Esophagus muscularis mucosa (tissue), 4 donors: ENCODE results near the gene HVCN1. TPM values are rescaled to one million over a fixed set of nuclear protein-coding genes. Genes with fewer than 3 reads are reported as not detected.
"Not testable (repeated sequence)": the region's sequence is repeated elsewhere in the genome, so short reads cannot be mapped to it uniquely, and the experiment has no call there.

Experiments
- DNase-seq: peaks from one replicate; pipeline ENCODE4 v3.0.0-alpha.2; 2017; ENCODE audit errors: extremely low spot score
- H3K27ac ChIP-seq, 4 donors: fragments of 200-600 bp; sonication (generic); replicated peaks in 1 of 4; 1 replicate in 3 of 4; 2 replicates in 1 of 4; pipeline ENCODE4 v1.5.1; 2016 to 2019; ENCODE audit warnings: mild to moderate bottlenecking in 1 of 4
- H3K27me3 ChIP-seq, 4 donors: fragments of 200-600 bp; sonication (generic); one replicate each; pipeline versions ENCODE4 v1.5.1 to v1.6.0; 2016 to 2019
- H3K36me3 ChIP-seq, 4 donors: fragments of 200-600 bp; sonication (generic); one replicate each; pipeline ENCODE4 v1.5.1; 2016 to 2019
- H3K4me1 ChIP-seq, 4 donors: fragments of 200-600 bp; sonication (generic); one replicate each; pipeline ENCODE4 v1.5.1; 2016 to 2019
- H3K4me3 ChIP-seq, 4 donors: fragments of 200-600 bp; sonication (generic); 1 replicate in 2 of 4; 2 replicates in 2 of 4; pipeline ENCODE4 v1.5.1; 2016 to 2019; ENCODE audit warnings: mild to moderate bottlenecking in 4 of 4, moderate library complexity in 1 of 4
- H3K9me3 ChIP-seq, 4 donors: fragments of 200-600 bp; sonication (generic); 1 replicate in 3 of 4; 2 replicates in 1 of 4; pipeline ENCODE4 v1.5.1; 2016 to 2019
- EP300 ChIP-seq: sonication (generic); formaldehyde crosslinking; IDR thresholded peaks from one replicate; pipeline ENCODE4 v1.6.1; 2017; ENCODE audit warnings: antibody characterized with exemption
- POLR2A ChIP-seq: fragments of 450-650 bp; IDR thresholded peaks from one replicate; pipeline ENCODE4 v1.6.1; 2017; ENCODE audit warnings: antibody characterized with exemption, moderate library complexity, mild to moderate bottlenecking, low read depth
- POLR2AphosphoS5 ChIP-seq, 2 donors: sonication (generic); formaldehyde crosslinking; IDR thresholded peaks; one replicate each; pipeline ENCODE4 v1.6.1; 2017; ENCODE audit warnings: antibody characterized with exemption in 2 of 2
- WGBS: methylation state at CpG from one replicate; pipeline ENCODE4 v1.1.5; 2018; 5-methylcytosine and 5-hydroxymethylcytosine counted together
- intact Hi-C: fragments of 100-400 bp; cut with DNase I; formaldehyde crosslinking; loops from one replicate; pipeline ENCODE4 v1.15.1; 2023
- total RNA-seq, 4 donors: library from RNA; depleted of rRNA; stranded (reverse); fragments of >200 nt; gene quantifications; one replicate each; pipeline versions ENCODE4 v1.1.0 to v1.2.1, GENCODE V29; 2016
- TF ChIP-seq, protein P1 (sequence below), 3 experiments: fragments of 200-600 bp in 2 of 3; fragments of 450-650 bp in 1 of 3; sonication (generic) in 2 of 3; IDR thresholded peaks; one replicate each; pipeline ENCODE4 v1.5.1; 2017 to 2019; ENCODE audit warnings: antibody characterized with exemption in 3 of 3, mild to moderate bottlenecking in 2 of 3, moderate library complexity in 1 of 3

The HVCN1 gene
- total RNA-seq, 4 donors from 2014 or later: 5.4 to 8.9 (median 7.1) TPM

- WGBS: 87% methylated on average over 4 of the region's 4 CpGs
- no peak for TF ChIP-seq EP300
- TF ChIP-seq POLR2AphosphoS5 (IDR thresholded peaks at IDR 0.05): no peak
- TF ChIP-seq POLR2A: no peak
- TF ChIP-seq, protein P1, sequence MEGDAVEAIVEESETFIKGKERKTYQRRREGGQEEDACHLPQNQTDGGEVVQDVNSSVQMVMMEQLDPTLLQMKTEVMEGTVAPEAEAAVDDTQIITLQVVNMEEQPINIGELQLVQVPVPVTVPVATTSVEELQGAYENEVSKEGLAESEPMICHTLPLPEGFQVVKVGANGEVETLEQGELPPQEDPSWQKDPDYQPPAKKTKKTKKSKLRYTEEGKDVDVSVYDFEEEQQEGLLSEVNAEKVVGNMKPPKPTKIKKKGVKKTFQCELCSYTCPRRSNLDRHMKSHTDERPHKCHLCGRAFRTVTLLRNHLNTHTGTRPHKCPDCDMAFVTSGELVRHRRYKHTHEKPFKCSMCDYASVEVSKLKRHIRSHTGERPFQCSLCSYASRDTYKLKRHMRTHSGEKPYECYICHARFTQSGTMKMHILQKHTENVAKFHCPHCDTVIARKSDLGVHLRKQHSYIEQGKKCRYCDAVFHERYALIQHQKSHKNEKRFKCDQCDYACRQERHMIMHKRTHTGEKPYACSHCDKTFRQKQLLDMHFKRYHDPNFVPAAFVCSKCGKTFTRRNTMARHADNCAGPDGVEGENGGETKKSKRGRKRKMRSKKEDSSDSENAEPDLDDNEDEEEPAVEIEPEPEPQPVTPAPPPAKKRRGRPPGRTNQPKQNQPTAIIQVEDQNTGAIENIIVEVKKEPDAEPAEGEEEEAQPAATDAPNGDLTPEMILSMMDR (IDR thresholded peaks at IDR 0.05): no peak
- H3K4me3 ChIP-seq: no peak overlapping the region
- intact Hi-C loops: no loop called here
- H3K27me3 ChIP-seq: no peaks in the 10 kb centered on the region
- H3K9me3 ChIP-seq: no peaks in the 10 kb centered on the region
- no peak overlapping the region for H3K27ac ChIP-seq
- no peak for DNase-seq
- H3K36me3 ChIP-seq: peaks cover 49 to 98% (median 83%) of the 10 kb centered on the region in 4 donors
- peaks cover 0 to 8% (median 3%) of the 10 kb centered on the region in 4 donors for H3K4me1 ChIP-seq
These were observed 37.1 kb upstream of the HVCN1 start for GRCh38 chr12:110726028-110726427.

GRCh38 chr12:110725267-110725666, 36.4 kb upstream of the HVCN1 start:
- 83% methylated on average over 4 of the region's 4 CpGs for WGBS
- peaks cover 0 to 8% (median 3%) of the 10 kb centered on the region in 4 donors for H3K4me1 ChIP-seq
- intact Hi-C loops: no loop called here

DNA sequence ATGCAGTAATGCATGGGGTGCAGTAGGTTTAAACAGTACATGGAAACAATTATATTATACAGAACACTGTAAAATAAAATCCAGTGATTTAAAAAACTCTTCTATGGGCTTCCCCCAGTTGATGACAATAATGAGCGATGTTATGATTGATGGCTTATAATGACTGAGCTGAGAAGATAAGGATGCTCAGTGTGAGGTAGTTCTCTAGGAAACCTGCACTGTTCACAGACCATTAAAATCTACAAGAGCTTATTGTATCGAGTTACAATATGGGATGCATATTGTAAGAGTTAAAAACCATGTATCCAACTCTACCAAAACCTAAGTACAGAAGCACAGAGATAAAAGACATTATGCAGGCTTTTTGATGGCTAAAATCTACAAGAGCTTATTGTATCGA, 34.0 kb upstream of the HVCN1 start:
- H3K9me3 ChIP-seq, H3K4me3 ChIP-seq, H3K27ac ChIP-seq, H3K4me1 ChIP-seq, intact Hi-C loops, DNase-seq, H3K27me3 ChIP-seq: not testable (repeated sequence)
- WGBS: 96% methylated on average over 3 of the region's 3 CpGs
- H3K36me3 ChIP-seq: peaks cover 32 to 100% (median 88%) of the 10 kb centered on the region in 4 donors

More at GRCh38 chr12:110725267-110725666, 36.4 kb upstream of the HVCN1 start:
- DNase-seq: no peak
- no peak overlapping the region for H3K27ac ChIP-seq
- H3K36me3 ChIP-seq: peaks cover 50 to 98% (median 87%) of the 10 kb centered on the region in 4 donors
- H3K4me3 ChIP-seq: no peak overlapping the region
- no peaks in the 10 kb centered on the region for H3K9me3 ChIP-seq
- TF ChIP-seq, protein P1 (IDR thresholded peaks at IDR 0.05): no peak
- TF ChIP-seq POLR2AphosphoS5 (IDR thresholded peaks at IDR 0.05) (no peak), POLR2A (no peak), EP300 (no peak)
- H3K27me3 ChIP-seq: no peaks in the 10 kb centered on the region

DNA sequence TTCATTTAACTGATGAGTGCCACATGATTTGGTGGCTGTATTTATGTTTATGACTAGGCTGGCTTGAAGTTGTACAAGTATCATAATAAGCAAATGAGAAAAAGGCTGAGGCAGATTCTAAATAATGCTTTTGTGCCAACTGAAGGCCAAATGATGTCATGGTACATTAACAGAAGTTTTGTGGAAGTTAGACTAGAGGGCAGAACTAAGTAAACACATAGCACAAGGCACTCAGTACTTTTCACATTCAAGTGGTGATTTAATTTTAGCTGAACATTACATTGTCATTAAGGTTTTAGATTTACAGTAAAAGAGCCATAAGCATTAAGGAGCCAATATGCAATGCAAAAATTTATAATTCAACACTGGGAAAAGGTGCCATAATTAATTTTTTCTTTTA, 32.7 kb upstream of the HVCN1 start:
- no peaks in the 10 kb centered on the region for H3K9me3 ChIP-seq
- H3K27me3 ChIP-seq: no peaks in the 10 kb centered on the region
- peaks cover 0 to 8% (median 3%) of the 10 kb centered on the region in 4 donors for H3K4me1 ChIP-seq
- TF ChIP-seq POLR2A: no peak
- TF ChIP-seq, protein P1 (IDR thresholded peaks at IDR 0.05): no peak
- TF ChIP-seq EP300: no peak
- no peak for TF ChIP-seq POLR2AphosphoS5 (IDR thresholded peaks at IDR 0.05)
- no peak for DNase-seq
- H3K27ac ChIP-seq: no peak overlapping the region
- peaks cover 32 to 99% (median 87%) of the 10 kb centered on the region in 4 donors for H3K36me3 ChIP-seq
- H3K4me3 ChIP-seq: no peak overlapping the region
- intact Hi-C loops: no loop called here

GRCh38 chr12:110720516-110720915, 31.6 kb upstream of the HVCN1 start:
- Histone ChIP-seq H3K36me3 (peaks cover 32 to 93% (median 80%) of the 10 kb centered on the region in 4 donors), H3K27ac (no peak overlapping the region), H3K27me3 (no peaks in the 10 kb centered on the region), H3K4me3 (no peak overlapping the region), H3K4me1 (peaks cover 0 to 8% (median 3%) of the 10 kb centered on the region in 4 donors), H3K9me3 (no peaks in the 10 kb centered on the region)
- DNase-seq: no peak
- TF ChIP-seq, protein P1 (IDR thresholded peaks at IDR 0.05): no peak
- TF ChIP-seq POLR2A (no peak), POLR2AphosphoS5 (IDR thresholded peaks at IDR 0.05) (no peak), EP300 (no peak)
- intact Hi-C loops: no loop called here
